HepG2 (cell line): ENCODE results near the gene DCTN3. TPM values are rescaled to one million over a fixed set of nuclear protein-coding genes. Genes with fewer than 3 reads are reported as not detected.

ENCODE experiments used
- ATAC-seq: fragments of 200-7000 bp; cut with Tn5 transposase; 3 replicates; pipeline ENCODE4 v1.9.1; 2020; ENCODE audit warnings: mild to moderate bottlenecking, moderate library complexity
- BruUV-seq: library from RNA; stranded (reverse); fragments of 400-500 nt; replicated peaks from 2 replicates; lab custom pipeline; 2021; lab: Mats Ljungman, UMichigan
- CTCF ChIA-PET: fragments of 300-600 bp; formaldehyde crosslinking; extraction: SDS; loops from one replicate; lab custom pipeline; 2021; ENCODE audit warnings: low total read pairs, inconsistent platforms, low intra/inter-chr PET ratio; lab: Yijun Ruan, JAX
- POLR2A ChIA-PET: fragments of 350-600 bp; sonication (Branson Sonifier 250); formaldehyde crosslinking; loops from one replicate; lab custom pipeline; 2020; ENCODE audit warnings: antibody characterized with exemption, inconsistent platforms; lab: Yijun Ruan, JAX
- DNase-seq: peaks from one replicate; pipeline ENCODE4 v3.0.0-alpha.2; 2015; ENCODE audit warnings: low spot score
- FAIRE-seq: peaks from 3 replicates; lab custom pipeline; 2011; peaks lifted over from hg19 to GRCh38; lab: Jason Lieb, UNC
- H2AFZ ChIP-seq: one replicate; pipeline ENCODE4 v1.6.1; 2011; ENCODE audit warnings: low read length, inconsistent platforms
- H3K27ac ChIP-seq: fragments of 300-600 bp; 3 replicates; pipeline ENCODE4 v1.8.0; 2011; ENCODE audit warnings: mixed run types, mild to moderate bottlenecking, mixed read lengths, low read length, inconsistent platforms; ENCODE audit not compliant: insufficient read depth; ENCODE audit errors: extremely low read length
- H3K27me3 ChIP-seq, 2 experiments: fragments of 200-600 bp in 1 of 2; 2 replicates in 1 of 2; 3 replicates in 1 of 2; pipeline versions ENCODE4 v1.6.0 to v1.8.0; 2011; ENCODE audit warnings: low read length in 2 of 2, mild to moderate bottlenecking in 2 of 2, moderate library complexity in 2 of 2, inconsistent platforms in 1 of 2; ENCODE audit not compliant: insufficient read depth in 2 of 2, control insufficient read depth in 1 of 2
- H3K36me3 ChIP-seq, 2 experiments: fragments of 200-600 bp in 1 of 2; replicated peaks in 1 of 2; 2 replicates in 1 of 2; 3 replicates in 1 of 2; pipeline versions ENCODE4 v1.5.1 to v1.8.0; 2011; ENCODE audit warnings: low read length in 2 of 2, inconsistent platforms in 1 of 2; ENCODE audit not compliant: insufficient read depth in 2 of 2, control insufficient read depth in 1 of 2
- H3K4me1 ChIP-seq: 2 replicates; pipeline ENCODE4 v1.5.1; 2012; ENCODE audit warnings: low read length, inconsistent platforms; ENCODE audit not compliant: insufficient read depth
- H3K4me2 ChIP-seq: 2 replicates; pipeline ENCODE4 v1.6.0; 2011; ENCODE audit warnings: low read depth, low read length, inconsistent platforms
- H3K4me3 ChIP-seq, 3 experiments: fragments of 200-600 bp in 1 of 3; sonication (generic), shearing (Covaris generic) in 1 of 3; replicated peaks in 1 of 3; 2 replicates each; pipeline ENCODE4 v1.5.1; 2011 to 2016; ENCODE audit warnings: low read length in 3 of 3, inconsistent platforms in 2 of 3, low read depth in 2 of 3, mild to moderate bottlenecking in 2 of 3, control low read depth in 1 of 3, mixed read lengths in 1 of 3; ENCODE audit not compliant: insufficient read depth in 1 of 3
- H3K79me2 ChIP-seq: one replicate; pipeline ENCODE4 v1.6.1; 2011; ENCODE audit warnings: low read length, inconsistent platforms; ENCODE audit not compliant: insufficient read depth
- H3K9ac ChIP-seq: 2 replicates; pipeline ENCODE4 v1.6.0; 2011; ENCODE audit warnings: mild to moderate bottlenecking, low read depth, low read length, inconsistent platforms; ENCODE audit not compliant: insufficient read depth
- H3K9me3 ChIP-seq: 2 replicates; pipeline ENCODE4 v1.5.1; 2012; ENCODE audit warnings: mild to moderate bottlenecking, low read length
- H4K20me1 ChIP-seq: 2 replicates; pipeline ENCODE4 v1.6.0; 2011; ENCODE audit warnings: inconsistent platforms, mild to moderate bottlenecking, low read length, moderate library complexity; ENCODE audit not compliant: insufficient read depth
- GABPA ChIP-seq, 2 experiments: IDR thresholded peaks; 2 replicates each; pipeline ENCODE4 v1.6.1; 2011 to 2016; ENCODE audit warnings: low read depth in 2 of 2, low read length in 1 of 2, missing biosample characterization in 1 of 2, missing genetic modification characterization in 1 of 2
- HNRNPK ChIP-seq: fragments of 200-400 bp; formaldehyde crosslinking; IDR thresholded peaks from 2 replicates; pipeline ENCODE4 v1.6.1; 2018; ENCODE audit warnings: low read length, low read depth, moderate library complexity, mild to moderate bottlenecking; ENCODE audit not compliant: poor library complexity, severe bottlenecking
- MEIS2 ChIP-seq: sonication (generic); formaldehyde crosslinking; IDR thresholded peaks from 2 replicates; pipeline ENCODE4 v1.9.0; 2021; ENCODE audit warnings: mild to moderate bottlenecking, missing genetic modification reagents
- PHF21A ChIP-seq: sonication (generic); formaldehyde crosslinking; IDR thresholded peaks from 2 replicates; pipeline ENCODE4 v1.5.0; 2020; ENCODE audit warnings: mild to moderate bottlenecking, missing genetic modification reagents
- RELA ChIP-seq: sonication (generic); formaldehyde crosslinking; IDR thresholded peaks from 2 replicates; pipeline ENCODE4 v1.4.0; 2020; ENCODE audit warnings: missing genetic modification reagents
- ZNF232 ChIP-seq: sonication (generic); formaldehyde crosslinking; IDR thresholded peaks from 2 replicates; pipeline ENCODE4 v1.4.0; 2020; ENCODE audit warnings: missing genetic modification reagents, borderline replicate concordance
- ZNF33A ChIP-seq: sonication (generic); formaldehyde crosslinking; IDR thresholded peaks from 2 replicates; pipeline ENCODE4 v1.5.1; 2020; ENCODE audit warnings: missing genetic modification reagents, mild to moderate bottlenecking, moderate library complexity, borderline replicate concordance
- ZNF674 ChIP-seq: sonication (generic); formaldehyde crosslinking; IDR thresholded peaks from 2 replicates; pipeline ENCODE4 v1.5.0; 2020; ENCODE audit warnings: low read depth, mild to moderate bottlenecking, missing genetic modification reagents
- ZSCAN20 ChIP-seq: sonication (generic); formaldehyde crosslinking; IDR thresholded peaks from 2 replicates; pipeline ENCODE4 v1.4.0; 2020; ENCODE audit warnings: missing genetic modification reagents, mild to moderate bottlenecking, borderline replicate concordance
- ZSCAN30 ChIP-seq: sonication (generic); formaldehyde crosslinking; IDR thresholded peaks from 2 replicates; pipeline ENCODE4 v1.5.0; 2020; ENCODE audit warnings: mild to moderate bottlenecking, missing genetic modification reagents
- WGBS: methylation state at CpG from one replicate; pipeline ENCODE4 v1.1.6; 2017; ENCODE audit warnings: low lambda C conversion rate; 5-methylcytosine and 5-hydroxymethylcytosine counted together
- in situ Hi-C: cut with HindIII; loops from 2 replicates; pipeline ENCODE4 v1.10.0; 2017; ENCODE audit warnings: low pct_unique_long_range_greater_than_20kb; ENCODE audit not compliant: extremely low pct_ligation_motif_present
- intact Hi-C: fragments of 100-400 bp; cut with micrococcal nuclease; formaldehyde crosslinking; loops from one replicate; pipeline ENCODE4 v1.10.0; 2022; ENCODE audit not compliant: unreplicated experiment
- polyA plus RNA-seq, 8 experiments: library from polyadenylated mRNA; depleted of rRNA in 3 of 8; stranded (reverse) in 7 of 8; unstranded in 1 of 8; fragments of >200 nt; fragmentation: Illumina TruSeq in 4 of 8; extraction: Trizol in 4 of 8; gene quantifications; 2 replicates each; pipeline versions ENCODE4 v1.2.1 to v1.2.3, GENCODE V29; 2011 to 2016; ENCODE audit warnings: low read depth in 4 of 8, missing spikeins in 1 of 8, mixed read lengths in 1 of 8; ENCODE audit not compliant: insufficient read depth in 1 of 8
- total RNA-seq, 5 experiments: library from RNA; depleted of rRNA; stranded (reverse); fragments of >200 nt; fragmentation: Illumina TruSeq; extraction: Trizol; gene quantifications; 2 replicates each; pipeline ENCODE4 v1.2.3, GENCODE V29; 2016; ENCODE audit warnings: low read depth in 1 of 5
- TF ChIP-seq, protein P1 (sequence below): sonication (generic); formaldehyde crosslinking; IDR thresholded peaks from 2 replicates; pipeline ENCODE4 v1.4.0; 2020; ENCODE audit warnings: mild to moderate bottlenecking, low read depth, missing genetic modification reagents
- TF ChIP-seq, protein P2 (sequence below): sonication (generic); formaldehyde crosslinking; IDR thresholded peaks from 2 replicates; pipeline ENCODE4 v1.4.0; 2020; ENCODE audit warnings: missing genetic modification reagents, mild to moderate bottlenecking, borderline replicate concordance
- TF ChIP-seq, protein P3 (sequence below): sonication (generic); formaldehyde crosslinking; IDR thresholded peaks from 2 replicates; pipeline ENCODE4 v1.9.0; 2022; ENCODE audit warnings: low read depth, missing genetic modification reagents
- TF ChIP-seq, protein P4 (sequence below): IDR thresholded peaks from 2 replicates; pipeline ENCODE4 v1.6.1; 2016

Gene DCTN3
- total and polyA plus RNA-seq, 2 of the 13 experiments (the other 11 are each of a cell fraction or from before 2014, with no cell fraction given): 27.4 to 34.5 TPM

DNA sequence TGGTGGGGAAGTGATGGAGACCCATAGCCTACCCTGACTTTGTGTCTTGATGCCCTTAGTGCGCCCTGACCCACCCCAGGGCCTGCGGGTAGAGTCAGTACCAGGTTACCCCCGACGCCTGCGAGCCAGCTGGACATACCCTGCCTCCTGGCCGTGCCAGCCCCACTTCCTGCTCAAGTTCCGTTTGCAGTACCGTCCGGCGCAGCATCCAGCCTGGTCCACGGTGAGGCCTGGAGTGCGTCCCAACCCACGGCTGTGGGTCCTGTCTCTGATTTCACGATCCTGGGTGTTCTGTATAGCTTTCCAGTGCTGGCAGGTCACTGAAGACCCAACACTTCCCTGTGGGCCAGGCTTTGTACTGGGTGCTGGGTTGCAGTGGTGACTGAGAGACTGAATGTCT lies 38.2 kb upstream of the DCTN3 start:
- Histone ChIP-seq H3K4me2 (no peak overlapping the region), H3K4me3 (no peak overlapping the region), H3K27ac (no peak overlapping the region), H3K79me2 (no peaks in the 10 kb centered on the region), H3K36me3 (no peaks in the 10 kb centered on the region), H3K27me3 (no peaks in the 10 kb centered on the region; a peak in 3 of 5 replicates), H4K20me1 (no peaks in the 10 kb centered on the region), H3K9ac (no peak overlapping the region), H3K4me1 (peaks cover 8% of the 10 kb centered on the region), H3K9me3 (no peaks in the 10 kb centered on the region), H2AFZ (no peak overlapping the region)
- in situ Hi-C loops: no loop called here
- DNase-seq (no peak), ATAC-seq (no peak), FAIRE-seq (no peak)
- intact Hi-C loops: no loop called here
- ChIA-PET POLR2A (interaction anchor here (1.5 kb wide), 1 partner anchor 12 kb away, joined by 3 read pairs; the partner anchor contains the start of gene GALT), CTCF (no interaction called here)
- WGBS: 70% methylated on average over 2 of the region's 14 CpGs
- BruUV-seq: no TSS peak
- no peak for TF ChIP-seq GABPA (IDR thresholded peaks at IDR 0.05; ENCODE audit: low read depth, low read length)
- no peak for TF ChIP-seq GABPA (CRISPR knock-in tag; IDR thresholded peaks at IDR 0.05; ENCODE audit: low read depth)
- no peak for TF ChIP-seq MEIS2
- no peak for TF ChIP-seq ZNF232 (CRISPR knock-in tag)
- TF ChIP-seq HNRNPK: no peak
- no peak for TF ChIP-seq ZSCAN20 (CRISPR knock-in tag)
- no peak for TF ChIP-seq ZNF674 (CRISPR knock-in tag)
- no peak for TF ChIP-seq ZSCAN30 (CRISPR knock-in tag)
- TF ChIP-seq, protein P1, sequence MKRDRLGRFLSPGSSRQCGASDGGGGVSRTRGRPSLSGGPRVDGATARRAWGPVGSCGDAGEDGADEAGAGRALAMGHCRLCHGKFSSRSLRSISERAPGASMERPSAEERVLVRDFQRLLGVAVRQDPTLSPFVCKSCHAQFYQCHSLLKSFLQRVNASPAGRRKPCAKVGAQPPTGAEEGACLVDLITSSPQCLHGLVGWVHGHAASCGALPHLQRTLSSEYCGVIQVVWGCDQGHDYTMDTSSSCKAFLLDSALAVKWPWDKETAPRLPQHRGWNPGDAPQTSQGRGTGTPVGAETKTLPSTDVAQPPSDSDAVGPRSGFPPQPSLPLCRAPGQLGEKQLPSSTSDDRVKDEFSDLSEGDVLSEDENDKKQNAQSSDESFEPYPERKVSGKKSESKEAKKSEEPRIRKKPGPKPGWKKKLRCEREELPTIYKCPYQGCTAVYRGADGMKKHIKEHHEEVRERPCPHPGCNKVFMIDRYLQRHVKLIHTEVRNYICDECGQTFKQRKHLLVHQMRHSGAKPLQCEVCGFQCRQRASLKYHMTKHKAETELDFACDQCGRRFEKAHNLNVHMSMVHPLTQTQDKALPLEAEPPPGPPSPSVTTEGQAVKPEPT (CRISPR knock-in tag): no peak
- TF ChIP-seq, protein P2, sequence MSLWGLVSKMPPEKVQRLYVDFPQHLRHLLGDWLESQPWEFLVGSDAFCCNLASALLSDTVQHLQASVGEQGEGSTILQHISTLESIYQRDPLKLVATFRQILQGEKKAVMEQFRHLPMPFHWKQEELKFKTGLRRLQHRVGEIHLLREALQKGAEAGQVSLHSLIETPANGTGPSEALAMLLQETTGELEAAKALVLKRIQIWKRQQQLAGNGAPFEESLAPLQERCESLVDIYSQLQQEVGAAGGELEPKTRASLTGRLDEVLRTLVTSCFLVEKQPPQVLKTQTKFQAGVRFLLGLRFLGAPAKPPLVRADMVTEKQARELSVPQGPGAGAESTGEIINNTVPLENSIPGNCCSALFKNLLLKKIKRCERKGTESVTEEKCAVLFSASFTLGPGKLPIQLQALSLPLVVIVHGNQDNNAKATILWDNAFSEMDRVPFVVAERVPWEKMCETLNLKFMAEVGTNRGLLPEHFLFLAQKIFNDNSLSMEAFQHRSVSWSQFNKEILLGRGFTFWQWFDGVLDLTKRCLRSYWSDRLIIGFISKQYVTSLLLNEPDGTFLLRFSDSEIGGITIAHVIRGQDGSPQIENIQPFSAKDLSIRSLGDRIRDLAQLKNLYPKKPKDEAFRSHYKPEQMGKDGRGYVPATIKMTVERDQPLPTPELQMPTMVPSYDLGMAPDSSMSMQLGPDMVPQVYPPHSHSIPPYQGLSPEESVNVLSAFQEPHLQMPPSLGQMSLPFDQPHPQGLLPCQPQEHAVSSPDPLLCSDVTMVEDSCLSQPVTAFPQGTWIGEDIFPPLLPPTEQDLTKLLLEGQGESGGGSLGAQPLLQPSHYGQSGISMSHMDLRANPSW (CRISPR knock-in tag): no peak
- TF ChIP-seq, protein P3, sequence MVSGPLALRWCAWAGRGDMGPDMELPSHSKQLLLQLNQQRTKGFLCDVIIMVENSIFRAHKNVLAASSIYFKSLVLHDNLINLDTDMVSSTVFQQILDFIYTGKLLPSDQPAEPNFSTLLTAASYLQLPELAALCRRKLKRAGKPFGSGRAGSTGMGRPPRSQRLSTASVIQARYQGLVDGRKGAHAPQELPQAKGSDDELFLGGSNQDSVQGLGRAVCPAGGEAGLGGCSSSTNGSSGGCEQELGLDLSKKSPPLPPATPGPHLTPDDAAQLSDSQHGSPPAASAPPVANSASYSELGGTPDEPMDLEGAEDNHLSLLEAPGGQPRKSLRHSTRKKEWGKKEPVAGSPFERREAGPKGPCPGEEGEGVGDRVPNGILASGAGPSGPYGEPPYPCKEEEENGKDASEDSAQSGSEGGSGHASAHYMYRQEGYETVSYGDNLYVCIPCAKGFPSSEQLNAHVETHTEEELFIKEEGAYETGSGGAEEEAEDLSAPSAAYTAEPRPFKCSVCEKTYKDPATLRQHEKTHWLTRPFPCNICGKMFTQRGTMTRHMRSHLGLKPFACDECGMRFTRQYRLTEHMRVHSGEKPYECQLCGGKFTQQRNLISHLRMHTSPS: no peak
- no peak for TF ChIP-seq ZNF33A (CRISPR knock-in tag)
- TF ChIP-seq PHF21A: no peak
- TF ChIP-seq, protein P4, sequence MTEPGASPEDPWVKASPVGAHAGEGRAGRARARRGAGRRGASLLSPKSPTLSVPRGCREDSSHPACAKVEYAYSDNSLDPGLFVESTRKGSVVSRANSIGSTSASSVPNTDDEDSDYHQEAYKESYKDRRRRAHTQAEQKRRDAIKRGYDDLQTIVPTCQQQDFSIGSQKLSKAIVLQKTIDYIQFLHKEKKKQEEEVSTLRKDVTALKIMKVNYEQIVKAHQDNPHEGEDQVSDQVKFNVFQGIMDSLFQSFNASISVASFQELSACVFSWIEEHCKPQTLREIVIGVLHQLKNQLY (CRISPR knock-in tag): no peak
- no peak for TF ChIP-seq RELA (CRISPR knock-in tag)
